ENCODE results near the gene MINPP1. TPM values are rescaled to one million over a fixed set of nuclear protein-coding genes. Genes with fewer than 3 reads are reported as not detected.

Gene MINPP1
- polyA plus RNA-seq, 1 donor from 2014 or later: 60.2 TPM

- Histone ChIP-seq H3K4me2 (ENCODE audit: low read length) (no peak overlapping the region), H3K9ac (ENCODE audit: low read length) (no peak overlapping the region), H3K9me2 (ENCODE audit: insufficient read depth, low read length) (no peaks in the 10 kb centered on the region), H2AFZ (ENCODE audit: low read depth, low read length) (no peak overlapping the region), H3K36me3 (ENCODE audit: insufficient read depth, low read length) (no peaks in the 10 kb centered on the region), H3K9me3 (ENCODE audit: low read length) (no peaks in the 10 kb centered on the region), H3K79me2 (replicated peaks; ENCODE audit: insufficient read depth, low read length) (no peaks in the 10 kb centered on the region), H4K20me1 (ENCODE audit: insufficient read depth) (no peaks in the 10 kb centered on the region), H3K27me3 (ENCODE audit: insufficient read depth, low read depth, low read length) (no peaks in the 10 kb centered on the region), H3F3A (ENCODE audit: insufficient read depth, low read length, poor library complexity, severe bottlenecking) (no peaks in the 10 kb centered on the region), H3K27ac (ENCODE audit: low read length) (no peak overlapping the region), H3K4me3 (ENCODE audit: low read length) (no peak overlapping the region)
- TF ChIP-seq CTCF (IDR thresholded peaks at IDR 0.05; ENCODE audit: poor library complexity, severe bottlenecking) (no peak), REST (IDR thresholded peaks at IDR 0.05; ENCODE audit: borderline replicate concordance) (no peak), RAD21 (conservative IDR thresholded peaks at IDR 0.05) (no peak), POLR2AphosphoS5 (IDR thresholded peaks at IDR 0.05) (no peak)
Observed at GRCh38 chr10:87600581-87600980, 95.9 kb downstream of the MINPP1 start.

Other genes starting within 250 kb of the MINPP1 start
- gene NUTM2D, start 147.1 kb upstream of the MINPP1 start, polyA plus RNA-seq: 8.2 and 8.3 TPM in 2 replicates
- 0.24 and 0.36 TPM in 2 replicates for gene PAPSS2, start 155.0 kb downstream of the MINPP1 start, polyA plus RNA-seq

All from neural cell (in vitro differentiated cells).